ENCODE measurements around the gene LY6G6F. TPM values are rescaled to one million over a fixed set of nuclear protein-coding genes. Genes with fewer than 3 reads are reported as not detected.

The LY6G6F gene
- total and polyA plus RNA-seq, 2 donors (not counting 3 experiments of a cell fraction or from before 2014, with no cell fraction given): not detected

DNA sequence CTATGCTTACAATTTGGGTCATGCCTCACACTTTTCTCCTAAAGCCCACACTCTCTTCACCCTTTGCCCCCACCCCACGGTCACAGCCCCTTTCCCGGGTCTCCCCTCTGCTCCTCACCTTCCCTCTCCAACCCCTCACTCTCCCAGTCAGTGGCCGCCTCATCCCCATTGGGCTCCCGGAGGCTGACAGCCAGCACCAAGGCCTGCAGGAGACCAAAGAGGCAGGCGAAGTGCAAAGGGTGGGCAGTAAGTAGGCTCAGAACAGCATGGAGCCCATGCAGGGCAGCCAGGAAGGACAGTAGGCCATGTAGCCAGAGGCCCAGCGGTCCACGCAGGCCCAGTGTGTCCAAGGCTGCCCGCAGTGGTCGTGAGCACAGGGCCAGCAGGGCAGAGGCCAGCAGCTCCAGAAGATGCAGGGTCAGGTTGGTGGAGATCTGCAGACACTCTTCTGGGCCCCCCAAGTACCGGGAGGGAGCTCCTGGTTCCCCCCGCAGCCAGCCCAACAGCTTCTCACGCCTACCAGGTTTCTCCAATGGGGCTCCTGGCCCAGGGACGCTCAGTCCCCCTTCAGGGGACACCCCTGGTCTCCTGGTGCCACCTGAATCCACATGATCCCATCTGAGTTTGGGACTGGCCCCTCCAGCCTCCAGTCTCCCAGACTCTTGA is 47.5 kb upstream of the LY6G6F start:
- H3K9me1 ChIP-seq (replicated peaks; ENCODE audit: control insufficient read depth, extremely low read depth, insufficient read depth, low read length): no peaks in the 10 kb centered on the region
- peak overlapping the region; percentile 67 for H3K4me2 ChIP-seq (ENCODE audit: insufficient read depth, low read length)
- peak overlapping the region in 2 of 3 experiments; percentile 70 to 76 for H3K4me3 ChIP-seq (replicated peaks in 1 of 3; ENCODE audit: insufficient read depth in 1 of 3, low read depth in 1 of 3, low read length in 3 of 3)
- no peak for DNase-seq (ENCODE audit: low read depth, low spot score)
- H3K27ac ChIP-seq (ENCODE audit: insufficient read depth, low read depth, low read length): no peak overlapping the region
- H3K9ac ChIP-seq (replicated peaks; ENCODE audit: extremely low read depth, insufficient read depth, low read length): no peak overlapping the region
- intact Hi-C loops (cut with micrococcal nuclease) (no loop called here), dilution Hi-C loops (cut with MboI; ENCODE audit: extremely low pct_ligation_motif_present, low sequenced_read_pairs) (no loop called here)
- H3K27me3 ChIP-seq (ENCODE audit: control insufficient read depth in 2 of 2, insufficient read depth in 2 of 2, low read length in 2 of 2): no peaks in the 10 kb centered on the region
- H2AFZ ChIP-seq (ENCODE audit: low read depth, low read length): no peak overlapping the region
- ChIA-PET POLR2A (interaction anchor here (0.9 kb wide), 1 partner anchor 156 kb away, joined by 4 read pairs; the partner anchor contains the start of genes HSPA1A and HSPA1L), CTCF (no interaction called here)
- no peaks in the 10 kb centered on the region for H4K20me1 ChIP-seq (replicated peaks; ENCODE audit: control insufficient read depth, extremely low read depth, insufficient read depth, low read length)
- no TSS peak for BruUV-seq (replicated peaks)
- no peak for FAIRE-seq
- TF ChIP-seq GATA2 (IDR thresholded peaks at IDR 0.05; ENCODE audit: insufficient read depth, insufficient read length, low read depth, low read length) (no peak), CTCF (IDR thresholded peaks at IDR 0.05; ENCODE audit: extremely low read depth in 1 of 2, insufficient read depth in 1 of 2, low read depth in 1 of 2, low read length in 2 of 2) (no peak)
- H3K79me2 ChIP-seq (ENCODE audit: control insufficient read depth, insufficient read depth, low read length): peaks cover 25% of the 10 kb centered on the region
- H3K4me1 ChIP-seq (ENCODE audit: control insufficient read depth, extremely low read depth, insufficient read depth, low read length): peaks cover 36% of the 10 kb centered on the region
- H3K36me3 ChIP-seq (ENCODE audit: control insufficient read depth in 2 of 2, extremely low read depth in 1 of 2, insufficient read depth in 2 of 2, low read length in 2 of 2): peaks cover 3 to 4% of the 10 kb centered on the region in 2 experiments
- no peaks in the 10 kb centered on the region for H3K9me3 ChIP-seq (replicated peaks; ENCODE audit: control insufficient read depth, insufficient read depth, low read length)

Data from endothelial cell of umbilical vein (primary cell).